Activated CD8-positive, alpha-beta T cell treated with anti-CD3 and anti-CD28 coated beads, Interleukin-2, amount 10 ng/mL, durations not matched to agents 7 days and 5 days (primary cell): Measurements from ENCODE around the gene SLC12A6. TPM values are rescaled to one million over a fixed set of nuclear protein-coding genes. Genes with fewer than 3 reads are reported as not detected.
A peak's percentile ranks its signal among the peaks of the same experiment; 100 is the strongest.
"Not testable (repeated sequence)": the region's sequence is repeated elsewhere in the genome, so short reads cannot be mapped to it uniquely, and the experiment has no call there.

Experiments
- ATAC-seq: fragments of 150-1000 bp; cut with Tn5 transposase; one replicate; pipeline ENCODE4 v1.10.0; 2021; ENCODE audit warnings: moderate library complexity
- CTCF ChIA-PET: fragments of 350-600 bp; sonication (Branson Sonifier 250); formaldehyde crosslinking; loops from one replicate; lab custom pipeline; 2021; ENCODE audit warnings: antibody characterized with exemption; lab: Charles Lee
- POLR2A ChIA-PET: fragments of 350-600 bp; sonication (Branson Sonifier 250); formaldehyde crosslinking; loops from one replicate; lab custom pipeline; 2021; ENCODE audit warnings: antibody characterized with exemption; lab: Charles Lee
- DNase-seq: peaks from one replicate; pipeline ENCODE4 v3.0.0-alpha.2; 2020
- H3K27ac Mint-ChIP-seq: one replicate; pipeline ENCODE4 v1.8.0; 2021; ENCODE audit warnings: mild to moderate bottlenecking, mixed read lengths
- H3K27me3 Mint-ChIP-seq: one replicate; pipeline ENCODE4 v1.8.0; 2021; ENCODE audit warnings: low read depth, mixed read lengths
- H3K36me3 Mint-ChIP-seq: one replicate; pipeline ENCODE4 v1.8.0; 2021; ENCODE audit warnings: low read depth, mixed read lengths
- H3K4me1 Mint-ChIP-seq: one replicate; pipeline ENCODE4 v1.8.0; 2021; ENCODE audit warnings: low read depth, mixed read lengths
- H3K4me3 Mint-ChIP-seq: one replicate; pipeline ENCODE4 v1.8.0; 2021; ENCODE audit warnings: mild to moderate bottlenecking, mixed read lengths
- H3K9me3 Mint-ChIP-seq: one replicate; pipeline ENCODE4 v1.8.0; 2022; ENCODE audit warnings: mixed read lengths; ENCODE audit not compliant: insufficient read depth
- total RNA-seq, 2 experiments: library from RNA; stranded (reverse); gene quantifications; one replicate each; pipeline ENCODE4 v1.2.3, GENCODE V29; 2021

Gene SLC12A6
- total RNA-seq, 2 experiments from 2014 or later: 24.8 to 25.3 TPM

DNA sequence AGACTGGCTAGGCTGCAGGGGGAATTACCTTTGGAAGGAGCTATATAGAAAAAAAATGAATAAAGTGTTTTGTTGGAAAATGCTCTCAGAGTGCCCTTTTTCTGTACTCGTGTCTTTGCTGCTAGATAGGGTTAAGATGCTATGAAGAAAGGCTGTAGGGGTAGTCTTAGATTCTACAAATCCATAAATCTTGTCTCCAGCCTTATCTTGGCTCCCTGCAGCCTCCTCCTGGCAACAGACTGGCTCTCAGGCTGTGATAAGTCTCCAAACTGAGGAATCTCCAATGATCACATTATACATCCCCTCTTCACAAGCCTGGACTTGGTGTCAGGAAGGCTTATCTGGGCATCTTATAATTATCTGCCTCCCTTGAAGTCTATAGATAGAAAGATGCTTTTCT is 20.1 kb upstream of the SLC12A6 start:
- no peak overlapping the region for H3K4me3 Mint-ChIP-seq
- DNase-seq (no peak), ATAC-seq (no peak)
- H3K36me3 Mint-ChIP-seq: peaks cover 46% of the 10 kb centered on the region
- ChIA-PET CTCF (interaction anchor here (1.1 to 6.7 kb wide), 2 partner anchors 10 to 14 kb away, joined by 11 to 26 read pairs; partner anchors contain the start of genes LPCAT4, NOP10 and NUTM1), POLR2A (no interaction called here)
- H3K4me1 Mint-ChIP-seq: peaks cover 4% of the 10 kb centered on the region
- H3K27me3 Mint-ChIP-seq: no peaks in the 10 kb centered on the region
- H3K9me3 Mint-ChIP-seq: no peaks in the 10 kb centered on the region
- no peak overlapping the region for H3K27ac Mint-ChIP-seq

DNA sequence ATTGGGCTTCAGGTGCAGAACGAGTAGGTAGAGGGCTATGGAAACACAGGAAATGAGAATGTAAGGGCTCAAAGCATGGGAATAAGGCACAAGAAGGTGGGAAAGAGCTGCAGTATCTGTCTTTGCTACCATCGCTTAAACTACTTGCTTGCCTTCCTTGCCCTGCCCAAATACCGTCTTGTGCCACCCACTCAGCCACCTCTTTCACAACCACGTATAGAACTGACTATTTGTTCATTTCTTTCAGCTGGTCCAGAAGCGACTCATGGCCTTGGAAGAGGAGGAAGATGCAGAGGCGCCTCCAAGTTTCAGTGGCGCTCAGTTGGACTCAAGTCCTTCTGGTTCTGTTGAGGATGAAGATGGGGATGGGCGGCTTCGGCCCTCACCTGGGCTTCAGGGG is 17.7 kb upstream of the SLC12A6 start:
- H3K36me3 Mint-ChIP-seq: peaks cover 28% of the 10 kb centered on the region
- H3K27me3 Mint-ChIP-seq: no peaks in the 10 kb centered on the region
- H3K4me1 Mint-ChIP-seq: no peaks in the 10 kb centered on the region
- no peaks in the 10 kb centered on the region for H3K9me3 Mint-ChIP-seq
- H3K4me3 Mint-ChIP-seq: no peak overlapping the region
- H3K27ac Mint-ChIP-seq: no peak overlapping the region
- CTCF ChIA-PET: interaction anchor here (0.9 to 6.7 kb wide), 3 partner anchors 12 to 233 kb away, joined by 3 to 26 read pairs (median 11); partner anchors contain the start of genes LPCAT4, NOP10 and NUTM1
- DNase-seq: no peak
- no peak for ATAC-seq
- POLR2A ChIA-PET: interaction anchor here (2.0 kb wide), 1 partner anchor 12 kb away, joined by 7 read pairs; the partner anchor contains the start of gene LPCAT4

DNA sequence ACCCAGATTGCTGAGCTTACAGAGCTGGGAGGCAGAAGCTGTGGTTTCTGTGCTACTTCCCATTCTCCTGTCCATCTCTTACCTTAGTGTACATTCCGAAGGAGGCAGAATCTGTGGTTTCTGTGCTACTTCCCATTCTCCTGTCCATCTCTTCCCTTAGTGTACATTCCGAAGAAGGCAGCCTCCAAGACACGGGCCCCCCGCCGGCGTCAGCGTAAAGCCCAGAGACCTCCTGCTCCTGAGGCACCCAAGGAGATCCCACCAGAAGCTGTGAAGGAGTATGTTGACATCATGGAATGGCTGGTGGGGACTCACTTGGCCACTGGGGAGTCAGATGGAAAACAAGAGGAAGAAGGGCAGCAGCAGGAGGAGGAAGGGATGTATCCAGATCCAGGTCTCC is 16.7 kb upstream of the SLC12A6 start:
- Mint-ChIP-seq H3K27ac (peak overlapping the region; percentile 41), H3K27me3 (no peaks in the 10 kb centered on the region), H3K4me1 (no peaks in the 10 kb centered on the region), H3K4me3 (no peak overlapping the region), H3K9me3 (no peaks in the 10 kb centered on the region), H3K36me3 (peaks cover 21% of the 10 kb centered on the region)
- ChIA-PET CTCF (interaction anchor here (0.9 to 6.7 kb wide), 3 partner anchors 11 to 234 kb away, joined by 3 to 26 read pairs (median 11); partner anchors contain the start of genes LPCAT4, NOP10 and NUTM1), POLR2A (interaction anchor here (2.0 kb wide), 1 partner anchor 13 kb away, joined by 7 read pairs; the partner anchor contains the start of gene LPCAT4)
- no peak for DNase-seq
- ATAC-seq: no peak

DNA sequence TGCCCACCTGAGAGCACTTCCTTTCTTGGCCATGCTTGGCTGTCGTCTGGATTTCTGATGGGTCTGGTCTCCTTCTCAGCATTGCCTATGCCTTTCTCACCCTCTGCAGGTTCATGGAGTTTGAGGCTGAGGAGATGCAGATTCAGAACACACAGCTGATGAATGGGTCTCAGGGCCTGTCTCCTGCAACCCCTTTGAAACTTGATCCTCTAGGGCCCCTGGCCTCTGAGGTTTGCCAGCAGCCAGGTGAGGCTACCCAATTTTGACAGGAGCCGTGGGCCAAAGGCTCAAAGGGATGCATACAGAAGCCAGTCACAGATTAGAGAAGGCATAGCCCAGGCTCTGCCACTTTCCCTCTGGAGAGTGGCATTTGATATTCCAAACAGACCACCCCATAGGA is 16.0 kb upstream of the SLC12A6 start:
- CTCF ChIA-PET: interaction anchor here (1.0 to 6.7 kb wide), 3 partner anchors 10 to 291 kb away, joined by 4 to 26 read pairs (median 5); partner anchors contain the start of genes LPCAT4, NOP10 and NUTM1
- Mint-ChIP-seq H3K27ac (no peak overlapping the region), H3K9me3 (no peaks in the 10 kb centered on the region), H3K4me1 (no peaks in the 10 kb centered on the region), H3K27me3 (no peaks in the 10 kb centered on the region), H3K4me3 (no peak overlapping the region), H3K36me3 (peaks cover 18% of the 10 kb centered on the region)
- POLR2A ChIA-PET: interaction anchor here (2.0 kb wide), 1 partner anchor 14 kb away, joined by 7 read pairs; the partner anchor contains the start of gene LPCAT4
- ATAC-seq (no peak), DNase-seq (no peak)

DNA sequence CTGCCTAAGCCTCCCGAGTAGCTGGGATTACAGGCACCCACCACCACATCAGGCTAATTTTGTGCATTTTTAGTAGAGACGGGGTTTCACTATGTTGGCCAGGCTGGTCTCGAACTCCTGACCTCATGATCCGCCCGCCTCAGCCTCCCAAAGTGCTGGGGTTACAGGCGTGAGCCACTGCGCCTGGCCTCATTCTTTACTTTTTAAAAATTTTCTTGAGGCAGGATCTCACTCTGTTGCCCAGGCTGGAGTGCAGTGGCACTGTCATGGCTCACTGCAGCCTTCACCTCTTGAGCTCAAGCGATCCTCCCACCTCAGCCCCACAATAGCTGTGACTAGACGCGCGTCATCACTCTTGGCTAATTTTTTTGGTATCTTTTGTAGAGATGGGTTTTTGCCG is 15.4 kb upstream of the SLC12A6 start:
- POLR2A ChIA-PET, H3K9me3 Mint-ChIP-seq, H3K27me3 Mint-ChIP-seq, H3K4me1 Mint-ChIP-seq, ATAC-seq, H3K27ac Mint-ChIP-seq, DNase-seq, H3K4me3 Mint-ChIP-seq: not testable (repeated sequence)
- CTCF ChIA-PET: interaction anchor here (1.0 to 6.7 kb wide), 3 partner anchors 10 to 291 kb away, joined by 4 to 26 read pairs (median 5); partner anchors contain the start of genes LPCAT4, NOP10 and NUTM1
- peaks cover 15% of the 10 kb centered on the region for H3K36me3 Mint-ChIP-seq

DNA sequence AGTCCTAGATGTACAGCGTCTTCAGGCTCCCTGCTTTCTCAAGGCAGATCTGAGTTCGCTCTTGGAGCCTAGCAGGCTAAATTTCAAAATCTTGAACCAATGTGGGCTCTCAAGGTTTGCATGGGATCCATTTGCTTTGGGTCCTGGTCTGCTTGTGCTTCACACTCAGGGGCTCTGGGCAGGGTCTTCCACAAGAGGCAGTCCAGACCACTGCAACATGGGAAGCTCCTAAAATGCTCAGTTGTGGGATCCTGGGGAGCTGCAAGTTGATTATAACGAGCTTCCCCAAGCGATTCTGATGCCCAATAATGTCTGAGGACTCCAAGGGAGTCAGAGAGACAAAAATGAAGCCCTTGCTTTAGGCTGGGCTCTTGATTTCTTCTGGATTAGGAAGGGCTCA is 12.2 kb upstream of the SLC12A6 start:
- Mint-ChIP-seq H3K4me3 (no peak overlapping the region), H3K36me3 (no peaks in the 10 kb centered on the region), H3K27ac (no peak overlapping the region), H3K27me3 (no peaks in the 10 kb centered on the region), H3K9me3 (no peaks in the 10 kb centered on the region), H3K4me1 (no peaks in the 10 kb centered on the region)
- CTCF ChIA-PET: no interaction called here
- ATAC-seq (no peak), DNase-seq (no peak)
- POLR2A ChIA-PET: interaction anchor here (0.8 kb wide), 1 partner anchor 15 kb away, joined by 3 read pairs; no protein-coding TSS in a partner anchor

DNA sequence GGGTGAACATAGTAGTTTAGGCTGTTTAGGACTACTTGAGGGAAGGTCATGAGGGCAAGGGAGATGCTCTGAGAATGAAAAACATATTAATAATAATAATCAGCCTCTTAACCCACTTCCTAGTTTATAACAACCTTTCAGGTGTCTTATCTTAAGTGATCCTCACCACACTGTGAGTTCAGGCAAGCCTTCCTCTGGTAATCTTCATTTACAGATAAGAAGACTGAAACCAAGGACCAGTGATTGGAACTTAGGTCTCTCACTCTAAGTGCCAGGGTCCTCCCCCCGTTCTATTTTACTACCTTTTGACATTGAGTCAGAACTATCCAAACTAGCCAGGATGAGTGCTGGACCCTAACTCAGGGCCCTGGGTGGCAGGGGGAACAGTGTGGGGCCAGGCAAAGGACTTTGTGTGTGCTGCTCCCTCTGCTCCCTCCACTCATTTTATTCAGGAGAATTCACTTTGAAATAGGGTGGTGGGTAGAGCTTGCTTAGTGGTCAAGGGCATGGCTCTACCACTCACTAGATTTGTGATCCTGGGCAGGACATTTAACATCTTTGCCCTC is 11.2 kb upstream of the SLC12A6 start:
- no peak overlapping the region for H3K4me3 Mint-ChIP-seq
- no peaks in the 10 kb centered on the region for H3K4me1 Mint-ChIP-seq
- H3K27me3 Mint-ChIP-seq: no peaks in the 10 kb centered on the region
- no peak for ATAC-seq
- POLR2A ChIA-PET: no interaction called here
- no peak for DNase-seq
- H3K9me3 Mint-ChIP-seq: no peaks in the 10 kb centered on the region
- H3K36me3 Mint-ChIP-seq: no peaks in the 10 kb centered on the region
- CTCF ChIA-PET: no interaction called here
- H3K27ac Mint-ChIP-seq: no peak overlapping the region

DNA sequence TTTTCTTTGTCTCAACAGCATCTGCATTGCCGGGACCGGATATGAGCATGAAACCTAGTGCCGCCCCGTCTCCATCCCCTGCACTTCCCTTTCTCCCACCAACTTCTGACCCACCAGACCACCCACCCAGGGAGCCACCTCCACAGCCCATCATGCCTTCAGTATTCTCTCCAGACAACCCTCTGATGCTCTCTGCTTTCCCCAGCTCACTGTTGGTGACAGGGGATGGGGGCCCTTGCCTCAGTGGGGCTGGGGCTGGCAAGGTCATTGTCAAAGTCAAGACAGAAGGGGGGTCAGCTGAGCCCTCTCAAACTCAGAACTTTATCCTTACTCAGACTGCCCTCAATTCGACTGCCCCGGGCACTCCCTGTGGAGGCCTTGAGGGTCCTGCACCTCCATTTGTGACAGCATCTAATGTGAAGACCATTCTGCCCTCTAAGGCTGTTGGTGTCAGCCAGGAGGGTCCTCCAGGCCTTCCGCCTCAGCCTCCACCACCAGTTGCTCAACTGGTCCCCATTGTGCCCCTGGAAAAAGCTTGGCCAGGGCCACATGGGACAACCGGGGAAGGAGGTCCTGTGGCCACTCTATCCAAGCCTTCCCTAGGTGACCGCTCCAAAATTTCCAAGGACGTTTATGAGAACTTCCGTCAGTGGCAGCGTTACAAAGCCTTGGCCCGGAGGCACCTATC is 10.5 kb upstream of the SLC12A6 start:
- CTCF ChIA-PET: no interaction called here

DNA sequence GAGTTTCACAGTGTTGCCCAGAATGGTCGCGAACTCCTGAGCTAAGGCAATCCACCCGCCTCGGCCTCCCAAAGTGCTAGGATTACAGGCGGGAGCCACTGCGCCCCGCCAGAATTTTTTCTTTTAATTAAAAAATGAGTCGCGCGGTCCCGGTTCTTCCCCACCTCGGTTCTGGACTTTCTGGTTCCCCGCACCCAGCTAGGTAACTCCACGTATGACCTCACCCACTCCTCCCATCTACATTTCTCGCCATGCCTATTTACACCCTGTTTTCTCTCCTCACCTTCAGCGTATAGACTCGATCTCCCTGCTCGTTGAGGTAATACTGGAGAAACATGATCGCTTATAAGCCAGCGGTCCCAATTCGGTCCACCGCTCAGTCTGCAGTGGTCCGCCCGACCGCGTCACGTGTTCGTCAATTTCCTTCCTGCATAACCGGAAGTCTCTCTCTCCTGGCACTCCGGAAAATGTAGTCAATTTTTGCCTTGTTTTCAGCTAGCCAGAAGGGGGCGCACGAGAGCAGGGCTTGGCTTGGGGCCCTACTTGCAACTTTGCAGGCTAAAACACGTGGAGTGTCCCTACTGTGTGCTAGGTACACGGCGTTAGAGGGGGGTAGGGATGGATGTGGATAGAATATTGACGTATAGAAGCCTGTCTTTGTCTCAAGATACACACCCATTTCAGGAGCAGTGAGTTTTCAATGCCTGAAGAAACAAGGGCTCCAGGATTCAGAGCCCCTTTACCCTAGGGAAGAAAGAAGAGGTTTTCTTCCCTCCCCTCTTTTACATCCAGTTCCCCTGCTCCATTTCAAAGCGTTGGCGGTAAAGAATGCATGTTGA is 5.4 kb upstream of the SLC12A6 start, which contains the start of the genes NOP10 and NUTM1:
TSS of gene NOP10 (minus strand) at position 400 of the 839 bp plus-strand sequence. CDS start at position 337, 63 bp downstream.
TSS of gene NUTM1 (plus strand) at position 579 of the 839 bp plus-strand sequence. CDS start 382 bp downstream, outside the sequence.
- Mint-ChIP-seq H3K27me3 (no peaks in the 10 kb centered on the region), H3K4me3 (no peak within 1 kb of the TSS), H3K9me3 (no peaks in the 10 kb centered on the region), H3K27ac (peak within 1 kb of the TSS; percentile 81), H3K36me3 (peaks cover 33% of the 10 kb centered on the region), H3K4me1 (peaks cover 23% of the 10 kb centered on the region)
- ChIA-PET POLR2A (interaction anchor here (0.5 to 1.8 kb wide), 7 partner anchors 12 to 242 kb away, joined by 3 to 17 read pairs (median 3); partner anchors contain the start of genes EMC7 and LPCAT4), CTCF (interaction anchor here (0.5 to 2.5 kb wide), 18 partner anchors 9 to 267 kb away, joined by 3 to 35 read pairs (median 6); partner anchors contain the start of genes EMC7, GOLGA8B, KATNBL1 and LPCAT4)
- peak; percentile 96 for DNase-seq
- peak; percentile 87 for ATAC-seq

More for the DNA sequence above, 10.5 kb upstream of the SLC12A6 start:
- H3K9me3 Mint-ChIP-seq: no peaks in the 10 kb centered on the region
- POLR2A ChIA-PET: no interaction called here
- H3K4me1 Mint-ChIP-seq: no peaks in the 10 kb centered on the region
- no peaks in the 10 kb centered on the region for H3K27me3 Mint-ChIP-seq
- ATAC-seq (no peak), DNase-seq (no peak)
- H3K36me3 Mint-ChIP-seq: no peaks in the 10 kb centered on the region
- H3K4me3 Mint-ChIP-seq: no peak overlapping the region
- peak overlapping the region; percentile 11 for H3K27ac Mint-ChIP-seq

DNA sequence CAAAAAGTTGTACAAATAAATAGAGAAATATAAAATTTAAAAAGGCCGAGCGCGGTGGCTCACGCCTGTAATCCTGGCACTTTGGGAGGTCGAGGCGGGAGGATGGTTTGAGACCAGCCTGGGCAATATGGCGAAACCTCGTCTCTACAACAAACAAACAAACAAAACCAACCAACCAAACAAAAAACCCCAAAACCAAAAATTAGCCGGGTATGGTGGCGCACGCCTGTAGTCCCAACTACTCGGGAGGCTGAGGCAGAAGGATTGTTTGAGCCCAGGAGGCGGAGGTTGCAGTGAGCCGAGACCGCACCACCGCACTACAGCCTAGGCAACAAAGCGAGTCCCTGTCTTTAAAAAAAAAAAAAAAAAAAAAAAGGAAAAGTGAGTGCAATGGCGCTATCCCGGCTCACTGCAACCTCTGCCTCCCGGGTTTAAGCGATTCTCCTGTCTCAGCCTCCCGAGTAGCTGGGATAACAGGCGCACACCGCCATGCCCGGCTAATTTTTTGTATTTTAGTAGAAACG is 4.7 kb upstream of the SLC12A6 start:
- H3K4me3 Mint-ChIP-seq, ATAC-seq, H3K9me3 Mint-ChIP-seq, H3K27me3 Mint-ChIP-seq: not testable (repeated sequence)
- POLR2A ChIA-PET: interaction anchor here (0.6 to 1.8 kb wide), 3 partner anchors 14 to 99 kb away, joined by 3 to 17 read pairs (median 14); partner anchors contain the start of gene LPCAT4
- peak overlapping the region; percentile 81 for H3K27ac Mint-ChIP-seq
- CTCF ChIA-PET: interaction anchor here (0.5 to 2.5 kb wide), 18 partner anchors 9 to 268 kb away, joined by 3 to 35 read pairs (median 6); partner anchors contain the start of genes EMC7, GOLGA8B, KATNBL1 and LPCAT4
- peaks cover 23% of the 10 kb centered on the region for H3K4me1 Mint-ChIP-seq
- DNase-seq: peak; percentile 53
- peaks cover 33% of the 10 kb centered on the region for H3K36me3 Mint-ChIP-seq
